Muscle of leg (tissue), 11 donors: ENCODE results near the gene PCDHGA6. TPM values are rescaled to one million over a fixed set of nuclear protein-coding genes. Genes with fewer than 3 reads are reported as not detected.
"Not testable (repeated sequence)": the region's sequence is repeated elsewhere in the genome, so short reads cannot be mapped to it uniquely, and the experiment has no call there.

Experiments used
- DNase-seq: peaks from one replicate; pipeline ENCODE4 v3.0.0; 2013
- H3K27ac ChIP-seq: one replicate; pipeline ENCODE4 v1.5.1; 2013; ENCODE audit warnings: mild to moderate bottlenecking, low read length, control low read depth
- H3K27me3 ChIP-seq: one replicate; pipeline ENCODE4 v1.6.1; 2013; ENCODE audit warnings: low read length; ENCODE audit not compliant: control insufficient read depth, insufficient read depth
- H3K36me3 ChIP-seq: one replicate; pipeline ENCODE4 v1.6.1; 2013; ENCODE audit warnings: low read length; ENCODE audit not compliant: control insufficient read depth, insufficient read depth
- H3K4me1 ChIP-seq: one replicate; pipeline ENCODE4 v1.6.1; 2013; ENCODE audit warnings: low read length; ENCODE audit not compliant: control insufficient read depth, insufficient read depth
- H3K4me3 ChIP-seq: one replicate; pipeline ENCODE4 v1.5.1; 2013; ENCODE audit warnings: low read length, control low read depth
- H3K9me3 ChIP-seq: replicated peaks from 2 replicates; pipeline ENCODE4 v1.6.1; 2013; ENCODE audit warnings: low read depth, low read length; ENCODE audit not compliant: control insufficient read depth
- WGBS: methylation state at CpG from one replicate; pipeline ENCODE4 v1.1.5; 2013; ENCODE audit warnings: missing lambda C conversion rate; ENCODE audit not compliant: insufficient coverage; 5-methylcytosine and 5-hydroxymethylcytosine counted together
- polyA plus RNA-seq, 8 donors: library from polyadenylated mRNA; unstranded; fragments of 120-200 nt; gene quantifications; one replicate each; pipeline versions ENCODE4 v1.2.1 to v1.2.3, GENCODE V29; 2013; ENCODE audit warnings: inconsistent platforms in 1 of 8, low replicate concordance in 1 of 8; ENCODE audit not compliant: insufficient read length in 8 of 8, insufficient read depth in 1 of 8
- total RNA-seq: library from RNA; stranded (reverse); fragments of 120-200 nt; gene quantifications from one replicate; pipeline ENCODE4 v1.2.4, GENCODE V29; 2013

PCDHGA6 gene
- total and polyA plus RNA-seq, 9 donors = 2.2 to 4.4 (median 3.0) TPM

GRCh38 chr5:141375444-141376155, 1.9 kb downstream of the PCDHGA6 start:
- Histone ChIP-seq H3K27me3 (peaks cover 18% of the 10 kb centered on the region), H3K9me3 (peaks cover 66% of the 10 kb centered on the region)
- H3K4me1 ChIP-seq, H3K36me3 ChIP-seq, DNase-seq, H3K4me3 ChIP-seq, H3K27ac ChIP-seq: not testable (repeated sequence)
- 65% methylated on average over 32 of the region's 48 CpGs for WGBS

GRCh38 chr5:141382469-141383294, 9.0 kb downstream of the PCDHGA6 start, which contains the start of gene PCDHGA7:
TSS of gene PCDHGA7 (plus strand) at chr5:141382742. CDS start at chr5:141382900, 158 bp downstream.
- H3K4me3 ChIP-seq = peak within 1 kb of the TSS; percentile 22
- peaks cover 5% of the 10 kb centered on the region for H3K27me3 ChIP-seq
- 13% methylated on average over 24 of the region's 37 CpGs for WGBS
- no peaks in the 10 kb centered on the region for H3K36me3 ChIP-seq
- H3K27ac ChIP-seq = no peak within 1 kb of the TSS
- peak; percentile 4 for DNase-seq
- peaks cover 71% of the 10 kb centered on the region for H3K9me3 ChIP-seq
- H3K4me1 ChIP-seq = no peaks in the 10 kb centered on the region

GRCh38 chr5:141383345-141383744, 9.7 kb downstream of the PCDHGA6 start:
- DNase-seq = no peak
- Histone ChIP-seq H3K9me3 (peaks cover 70% of the 10 kb centered on the region), H3K4me3 (no peak overlapping the region), H3K27me3 (peaks cover 5% of the 10 kb centered on the region), H3K4me1 (no peaks in the 10 kb centered on the region), H3K27ac (no peak overlapping the region), H3K36me3 (no peaks in the 10 kb centered on the region)
- WGBS = 42% methylated on average over 9 of the region's 21 CpGs

GRCh38 chr5:141384471-141385267, 11.0 kb downstream of the PCDHGA6 start:
- Histone ChIP-seq H3K4me3 (no peak overlapping the region), H3K36me3 (no peaks in the 10 kb centered on the region), H3K9me3 (peaks cover 79% of the 10 kb centered on the region), H3K4me1 (no peaks in the 10 kb centered on the region), H3K27me3 (peaks cover 7% of the 10 kb centered on the region), H3K27ac (no peak overlapping the region)
- DNase-seq = no peak
- 67% methylated on average over 38 of the region's 43 CpGs for WGBS

GRCh38 chr5:141387557-141388311, 14.0 kb downstream of the PCDHGA6 start, which contains the start of gene PCDHGB4:
TSS of gene PCDHGB4 (plus strand) at chr5:141387698. CDS start at chr5:141387885, 187 bp downstream.
- not testable (repeated sequence) for H3K4me3 ChIP-seq, H3K4me1 ChIP-seq, H3K27ac ChIP-seq, H3K36me3 ChIP-seq
- peak; percentile 10 for DNase-seq
- WGBS = 5% methylated on average over 11 of the region's 40 CpGs
- H3K9me3 ChIP-seq = peaks cover 83% of the 10 kb centered on the region
- peaks cover 11% of the 10 kb centered on the region for H3K27me3 ChIP-seq

GRCh38 chr5:141388661-141389060, 15.0 kb downstream of the PCDHGA6 start:
- no peak for DNase-seq
- Histone ChIP-seq H3K9me3 (peaks cover 83% of the 10 kb centered on the region), H3K4me3 (no peak overlapping the region), H3K27ac (no peak overlapping the region), H3K36me3 (no peaks in the 10 kb centered on the region), H3K27me3 (peaks cover 14% of the 10 kb centered on the region), H3K4me1 (no peaks in the 10 kb centered on the region)
- WGBS = 80% methylated on average over 3 of the region's 10 CpGs

GRCh38 chr5:141389153-141390042, 15.7 kb downstream of the PCDHGA6 start:
- Histone ChIP-seq H3K4me1 (no peaks in the 10 kb centered on the region), H3K4me3 (no peak overlapping the region), H3K36me3 (no peaks in the 10 kb centered on the region), H3K9me3 (peaks cover 83% of the 10 kb centered on the region), H3K27ac (no peak overlapping the region), H3K27me3 (peaks cover 14% of the 10 kb centered on the region)
- 38% methylated on average over 75 of the region's 77 CpGs for WGBS
- no peak for DNase-seq

GRCh38 chr5:141392429-141393198, 18.9 kb downstream of the PCDHGA6 start, which contains the start of gene PCDHGA8:
TSS of gene PCDHGA8 (plus strand) at chr5:141392633. CDS start at chr5:141392814, 181 bp downstream.
- Histone ChIP-seq H3K9me3 (peaks cover 75% of the 10 kb centered on the region), H3K4me3 (no peak within 1 kb of the TSS), H3K4me1 (no peaks in the 10 kb centered on the region), H3K36me3 (no peaks in the 10 kb centered on the region), H3K27me3 (peaks cover 14% of the 10 kb centered on the region), H3K27ac (no peak within 1 kb of the TSS)
- DNase-seq = no peak
- 22% methylated on average over 31 of the region's 38 CpGs for WGBS
